ENCODE data around the gene ATIC.

DNA sequence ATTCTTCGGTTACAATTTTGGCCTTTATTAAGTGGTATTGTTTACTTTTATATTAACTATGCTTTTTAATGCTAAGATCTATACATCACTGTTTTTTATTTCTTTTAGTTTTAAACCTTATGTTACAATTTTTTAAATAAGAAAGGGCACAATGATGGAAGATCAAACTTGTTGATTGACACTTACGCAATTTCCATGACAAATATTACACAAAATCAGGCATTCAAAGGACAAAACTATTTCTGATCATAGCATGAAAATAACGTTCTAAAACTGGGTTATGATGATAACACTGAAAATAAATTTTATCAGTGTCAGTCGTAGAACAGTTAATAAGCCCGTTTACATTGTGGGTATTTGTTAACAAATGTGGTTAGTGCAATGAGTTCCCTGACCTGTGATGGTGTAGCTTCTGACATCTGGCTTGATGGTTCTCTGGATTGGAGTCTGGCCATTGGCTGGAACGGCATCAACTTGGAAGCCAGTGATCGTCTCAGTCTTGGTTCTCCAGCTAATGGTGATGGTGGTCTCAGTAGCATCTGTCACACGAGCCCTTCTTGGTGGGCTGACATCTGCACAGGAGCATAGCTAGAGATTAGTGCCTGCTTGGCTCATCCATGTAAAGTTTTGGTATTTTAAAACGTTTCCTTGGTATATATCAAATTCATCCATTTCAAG, 64.4 kb downstream of the ATIC start:
- no peak for TF ChIP-seq POLR2A (IDR thresholded peaks at IDR 0.05)
- TF ChIP-seq, protein P1, sequence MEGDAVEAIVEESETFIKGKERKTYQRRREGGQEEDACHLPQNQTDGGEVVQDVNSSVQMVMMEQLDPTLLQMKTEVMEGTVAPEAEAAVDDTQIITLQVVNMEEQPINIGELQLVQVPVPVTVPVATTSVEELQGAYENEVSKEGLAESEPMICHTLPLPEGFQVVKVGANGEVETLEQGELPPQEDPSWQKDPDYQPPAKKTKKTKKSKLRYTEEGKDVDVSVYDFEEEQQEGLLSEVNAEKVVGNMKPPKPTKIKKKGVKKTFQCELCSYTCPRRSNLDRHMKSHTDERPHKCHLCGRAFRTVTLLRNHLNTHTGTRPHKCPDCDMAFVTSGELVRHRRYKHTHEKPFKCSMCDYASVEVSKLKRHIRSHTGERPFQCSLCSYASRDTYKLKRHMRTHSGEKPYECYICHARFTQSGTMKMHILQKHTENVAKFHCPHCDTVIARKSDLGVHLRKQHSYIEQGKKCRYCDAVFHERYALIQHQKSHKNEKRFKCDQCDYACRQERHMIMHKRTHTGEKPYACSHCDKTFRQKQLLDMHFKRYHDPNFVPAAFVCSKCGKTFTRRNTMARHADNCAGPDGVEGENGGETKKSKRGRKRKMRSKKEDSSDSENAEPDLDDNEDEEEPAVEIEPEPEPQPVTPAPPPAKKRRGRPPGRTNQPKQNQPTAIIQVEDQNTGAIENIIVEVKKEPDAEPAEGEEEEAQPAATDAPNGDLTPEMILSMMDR (IDR thresholded peaks at IDR 0.05): no peak

Data from breast epithelium (tissue), 3 donors.